H1 (cell line): ENCODE measurements around the gene SPINDOC. TPM values are rescaled to one million over a fixed set of nuclear protein-coding genes. Genes with fewer than 3 reads are reported as not detected.

Source experiments
- CTCF ChIA-PET: fragments of 300-600 bp; sonication (Branson Sonifier 250); formaldehyde crosslinking; loops from one replicate; lab custom pipeline; 2021; ENCODE audit not compliant: partially characterized antibody; lab: Charles Lee
- POLR2A ChIA-PET: fragments of 300-600 bp; sonication (Branson Sonifier 250); formaldehyde crosslinking; loops from one replicate; lab custom pipeline; 2021; ENCODE audit warnings: inconsistent platforms; ENCODE audit not compliant: partially characterized antibody; lab: Charles Lee
- DNase-seq, 2 experiments: peaks; one replicate each; pipeline versions ENCODE4 v3.0.0 to v3.0.0-alpha.2; 2010 to 2022; ENCODE audit warnings: low spot score in 2 of 2, low read depth in 1 of 2, mixed read lengths in 1 of 2
- FAIRE-seq: peaks from 2 replicates; lab custom pipeline; 2011; peaks lifted over from hg19 to GRCh38; lab: Jason Lieb, UNC
- H2AFZ ChIP-seq: 2 replicates; pipeline ENCODE4 v1.8.1; 2012; ENCODE audit warnings: low read length, inconsistent platforms
- H2AK5ac ChIP-seq: 2 replicates; pipeline ENCODE4 v1.6.1; 2013; ENCODE audit warnings: low read depth, low read length
- H2BK120ac ChIP-seq: replicated peaks from 2 replicates; pipeline ENCODE3; 2013; ENCODE audit warnings: low read depth, low read length, inconsistent platforms
- H2BK12ac ChIP-seq: 2 replicates; pipeline ENCODE4 v1.6.1; 2013; ENCODE audit warnings: low read depth, low read length
- H2BK15ac ChIP-seq: 2 replicates; pipeline ENCODE4 v1.6.1; 2013; ENCODE audit warnings: low read length
- H2BK20ac ChIP-seq: 2 replicates; pipeline ENCODE4 v1.6.1; 2013; ENCODE audit warnings: low read length
- H2BK5ac ChIP-seq: 2 replicates; pipeline ENCODE4 v1.6.1; 2013; ENCODE audit warnings: low read depth, low read length
- H3K14ac ChIP-seq: 2 replicates; pipeline ENCODE4 v1.6.1; 2013; ENCODE audit warnings: inconsistent platforms; ENCODE audit not compliant: insufficient read length
- H3K18ac ChIP-seq: 2 replicates; pipeline ENCODE4 v1.6.1; 2013; ENCODE audit warnings: low read length; ENCODE audit errors: extremely low read depth
- H3K23ac ChIP-seq: 2 replicates; pipeline ENCODE4 v1.6.1; 2013; ENCODE audit warnings: inconsistent platforms; ENCODE audit not compliant: insufficient read length
- H3K23me2 ChIP-seq: 2 replicates; pipeline ENCODE4 v1.6.1; 2013; ENCODE audit warnings: low read depth, low read length
- H3K27ac ChIP-seq: 2 replicates; pipeline ENCODE4 v1.6.1; 2011; ENCODE audit warnings: low read depth, low read length, inconsistent platforms
- H3K27me3 ChIP-seq, 4 experiments: replicated peaks in 1 of 4; 1 replicate in 1 of 4; 2 replicates in 3 of 4; pipeline versions ENCODE4 v1.6.1 to v1.8.1; 2011 to 2013; ENCODE audit warnings: low read length in 3 of 4, mild to moderate bottlenecking in 3 of 4, inconsistent platforms in 2 of 4, mixed read lengths in 2 of 4, moderate library complexity in 1 of 4; ENCODE audit not compliant: control insufficient read depth in 3 of 4, insufficient read depth in 3 of 4; ENCODE audit errors: extremely low read depth in 1 of 4
- H3K36me3 ChIP-seq, 4 experiments: 2 replicates each; pipeline versions ENCODE4 v1.6.1 to v1.8.1; 2011 to 2013; ENCODE audit warnings: mild to moderate bottlenecking in 4 of 4, low read length in 3 of 4, moderate library complexity in 2 of 4, control low read depth in 1 of 4, inconsistent platforms in 1 of 4; ENCODE audit not compliant: insufficient read depth in 4 of 4, control insufficient read depth in 2 of 4
- H3K4ac ChIP-seq: replicated peaks from 2 replicates; pipeline ENCODE3; 2013; ENCODE audit warnings: low read length, low read depth, mixed read lengths, inconsistent platforms; ENCODE audit not compliant: insufficient read length
- H3K4me1 ChIP-seq, 4 experiments: replicated peaks in 1 of 4; 1 replicate in 1 of 4; 2 replicates in 3 of 4; pipeline versions ENCODE4 v1.6.1 to v1.8.1; 2011 to 2013; ENCODE audit warnings: low read length in 3 of 4, inconsistent platforms in 2 of 4, mixed read lengths in 1 of 4; ENCODE audit not compliant: insufficient read depth in 4 of 4, control insufficient read depth in 3 of 4
- H3K4me2 ChIP-seq, 2 experiments: 2 replicates each; pipeline versions ENCODE4 v1.6.1 to v1.8.1; 2011 to 2013; ENCODE audit warnings: low read depth in 2 of 2, low read length in 2 of 2, control low read depth in 1 of 2, inconsistent platforms in 1 of 2, mild to moderate bottlenecking in 1 of 2; ENCODE audit not compliant: insufficient read depth in 1 of 2
- H3K4me3 ChIP-seq, 4 experiments: fragments of 200-600, 300-600 bp in 1 of 4; sonication (generic), shearing (Covaris generic), sonication (Bioruptor Twin) in 1 of 4; 2 replicates each; pipeline versions ENCODE4 v1.5.1 to v1.8.1; 2011 to 2016; ENCODE audit warnings: low read length in 4 of 4, low read depth in 3 of 4, control low read depth in 2 of 4, inconsistent platforms in 2 of 4, mild to moderate bottlenecking in 2 of 4, mixed read lengths in 1 of 4, moderate library complexity in 1 of 4; ENCODE audit not compliant: insufficient read depth in 2 of 4; ENCODE audit errors: extremely low read depth in 1 of 4
- H3K56ac ChIP-seq: replicated peaks from 2 replicates; pipeline ENCODE3; 2013; ENCODE audit warnings: low read depth, mild to moderate bottlenecking, mixed read lengths, low read length, inconsistent platforms; ENCODE audit not compliant: insufficient read length
- H3K79me1 ChIP-seq: 2 replicates; pipeline ENCODE4 v1.6.1; 2013; ENCODE audit warnings: low read depth, low read length, control low read depth
- H3K79me2 ChIP-seq, 2 experiments: 2 replicates each; pipeline versions ENCODE4 v1.6.1 to v1.8.1; 2012 to 2013; ENCODE audit warnings: low read length in 2 of 2, mild to moderate bottlenecking in 2 of 2, inconsistent platforms in 1 of 2; ENCODE audit not compliant: insufficient read depth in 2 of 2, control insufficient read depth in 1 of 2
- H3K9ac ChIP-seq, 4 experiments: replicated peaks in 1 of 4; 1 replicate in 1 of 4; 2 replicates in 3 of 4; pipeline versions ENCODE4 v1.6.1 to v1.8.1; 2011 to 2013; ENCODE audit warnings: low read depth in 3 of 4, low read length in 3 of 4, control low read depth in 2 of 4, mild to moderate bottlenecking in 2 of 4, moderate library complexity in 2 of 4, inconsistent platforms in 1 of 4; ENCODE audit errors: extremely low read depth in 1 of 4
- H3K9me3 ChIP-seq, 2 experiments: 2 replicates each; pipeline versions ENCODE4 v1.6.1 to v1.8.1; 2012 to 2013; ENCODE audit warnings: mild to moderate bottlenecking in 2 of 2, moderate library complexity in 2 of 2, control low read depth in 1 of 2, inconsistent platforms in 1 of 2, low read depth in 1 of 2, low read length in 1 of 2, mixed read lengths in 1 of 2; ENCODE audit not compliant: insufficient read depth in 2 of 2
- H4K20me1 ChIP-seq, 2 experiments: replicated peaks in 1 of 2; 2 replicates each; pipeline versions ENCODE3 to v1.8.1; 2011 to 2013; ENCODE audit warnings: inconsistent platforms in 2 of 2, low read length in 2 of 2, mild to moderate bottlenecking in 1 of 2; ENCODE audit not compliant: insufficient read depth in 2 of 2, control insufficient read depth in 1 of 2
- H4K5ac ChIP-seq: 2 replicates; pipeline ENCODE4 v1.6.1; 2013; ENCODE audit warnings: low read length, low read depth, mixed read lengths, inconsistent platforms; ENCODE audit not compliant: insufficient read length
- H4K8ac ChIP-seq: 2 replicates; pipeline ENCODE4 v1.8.0; 2013; ENCODE audit warnings: mild to moderate bottlenecking, moderate library complexity, low read length, inconsistent platforms; ENCODE audit not compliant: insufficient read depth; ENCODE audit errors: extremely low read depth
- H4K91ac ChIP-seq: replicated peaks from 2 replicates; pipeline ENCODE3; 2013; ENCODE audit warnings: low read length, mixed read lengths, inconsistent platforms; ENCODE audit not compliant: insufficient read length
- BACH1 ChIP-seq: IDR thresholded peaks from 2 replicates; pipeline ENCODE4 v1.6.1; 2012; ENCODE audit warnings: low read length, improper control_type of control experiment
- CEBPB ChIP-seq: IDR thresholded peaks from 2 replicates; pipeline ENCODE4 v1.6.1; 2012; ENCODE audit warnings: low read depth, low read length
- CREB1 ChIP-seq: IDR thresholded peaks from 2 replicates; pipeline ENCODE4 v1.6.1; 2012; ENCODE audit warnings: inconsistent platforms
- MAFK ChIP-seq: IDR thresholded peaks from 2 replicates; pipeline ENCODE4 v1.6.1; 2012; ENCODE audit warnings: low read depth, mild to moderate bottlenecking, improper control_type of control experiment, low read length
- RAD21 ChIP-seq, 2 experiments: IDR thresholded peaks in 1 of 2; conservative IDR thresholded peaks in 1 of 2; 2 replicates each; pipeline ENCODE4 v1.6.1; 2011; ENCODE audit warnings: low read depth in 2 of 2, low read length in 2 of 2, improper control_type of control experiment in 1 of 2, inconsistent platforms in 1 of 2, mild to moderate bottlenecking in 1 of 2, moderate library complexity in 1 of 2
- SAP30 ChIP-seq: fragments of 300-600 bp; sonication (generic); IDR thresholded peaks from 2 replicates; pipeline ENCODE4 v1.7.1; 2012; ENCODE audit warnings: low read length, moderate library complexity, mild to moderate bottlenecking, inconsistent platforms; ENCODE audit not compliant: insufficient read depth, insufficient replicate concordance
- SP2 ChIP-seq: IDR thresholded peaks from 2 replicates; pipeline ENCODE4 v1.6.1; 2012; ENCODE audit warnings: mild to moderate bottlenecking, low read length, inconsistent platforms
- TAF7 ChIP-seq: optimal IDR thresholded peaks from 2 replicates; pipeline ENCODE3; 2011; ENCODE audit warnings: low read depth, mild to moderate bottlenecking, inconsistent platforms, low read length, moderate library complexity, borderline replicate concordance
- TBP ChIP-seq: IDR thresholded peaks from 2 replicates; pipeline ENCODE4 v1.6.1; 2011; ENCODE audit warnings: low read depth, low read length, improper control_type of control experiment
- TCF12 ChIP-seq: IDR thresholded peaks from 2 replicates; pipeline ENCODE4 v1.6.1; 2011; ENCODE audit warnings: low read depth, mild to moderate bottlenecking, low read length
- WGBS, 2 experiments: shearing (Covaris generic) in 1 of 2; methylation state at CpG; one replicate each; pipeline versions ENCODE4 v1.1.6 to v1.1.7; 2013 to 2015; ENCODE audit warnings: low lambda C conversion rate in 2 of 2, mixed read lengths in 2 of 2, inconsistent platforms in 1 of 2, low coverage in 1 of 2, missing lambda C conversion rate in 1 of 2; ENCODE audit not compliant: insufficient replicate concordance in 2 of 2, insufficient coverage in 1 of 2, insufficient read length in 1 of 2; ENCODE audit errors: extremely low coverage in 1 of 2, missing lambda C conversion rate in 1 of 2; 5-methylcytosine and 5-hydroxymethylcytosine counted together
- polyA plus RNA-seq, 7 experiments: library from polyadenylated mRNA; depleted of rRNA in 3 of 7; stranded (reverse) in 5 of 7; unstranded in 2 of 7; fragments of >200 nt in 5 of 7; fragments of 200-250 nt in 2 of 7; gene quantifications; 1 replicate in 5 of 7; 2 replicates in 1 of 7; 4 replicates in 1 of 7; pipeline versions ENCODE4 v1.2.1 to v1.2.3, GENCODE V29; 2011 to 2013; ENCODE audit warnings: missing spikeins in 2 of 7, mixed read lengths in 2 of 7
- total RNA-seq: library from RNA; stranded (reverse); fragmentation: NEBNext Ultra II Directional; extraction: Animal tissue kit (Norgen Biotek cat#: 25700); gene quantifications from 2 replicates; pipeline ENCODE4 v1.2.1, GENCODE V29; 2021
- TF ChIP-seq, protein P1 (sequence below), 3 experiments: IDR thresholded peaks; 1 replicate in 2 of 3; 2 replicates in 1 of 3; pipeline versions ENCODE4 v1.5.1 to v1.6.1; 2011; ENCODE audit warnings: low read length in 3 of 3, mild to moderate bottlenecking in 3 of 3, inconsistent platforms in 2 of 3, low read depth in 1 of 3, moderate library complexity in 1 of 3; ENCODE audit not compliant: insufficient read depth in 1 of 3; ENCODE audit errors: control extremely low read depth in 1 of 3

SPINDOC gene
- total and polyA plus RNA-seq, 2 of the 8 experiments (the other 6 are each of a cell fraction or from before 2014, with no cell fraction given) = 78.7 to 99.7 TPM

DNA sequence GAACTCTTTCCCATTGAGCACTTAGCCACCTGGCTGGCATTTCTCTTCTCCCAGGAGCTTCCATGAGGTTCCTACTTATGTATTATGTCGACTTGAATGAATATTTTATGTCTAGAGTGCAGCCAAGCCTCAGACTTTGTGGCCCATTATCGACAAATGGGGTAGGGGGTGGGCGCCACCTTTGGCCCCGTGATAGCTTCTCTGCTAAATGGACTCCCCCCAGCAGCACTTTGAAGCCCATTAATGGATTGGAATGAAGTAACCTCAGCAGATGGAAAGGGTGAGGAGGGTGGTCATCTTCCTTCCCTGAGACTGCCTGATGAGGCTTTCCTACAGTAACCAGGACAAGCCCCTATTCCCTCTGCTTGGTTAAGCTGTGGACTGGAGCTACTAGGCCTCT, 31.6 kb downstream of the SPINDOC start:
- H3K4me2 ChIP-seq = no peak overlapping the region; a peak in 1 of 4 replicates
- FAIRE-seq = no peak
- TF ChIP-seq CEBPB (no peak), TCF12 (no peak), TAF7 (no peak), RAD21 (IDR thresholded peaks at IDR 0.05 in 1 of 2, conservative IDR thresholded peaks at IDR 0.05 in 1 of 2; ENCODE audit: low read depth in 2 of 2, low read length in 2 of 2) (no peak), CREB1 (no peak), TBP (no peak), SP2 (no peak), MAFK (no peak), BACH1 (no peak), SAP30 (no peak)
- TF ChIP-seq, protein P1, sequence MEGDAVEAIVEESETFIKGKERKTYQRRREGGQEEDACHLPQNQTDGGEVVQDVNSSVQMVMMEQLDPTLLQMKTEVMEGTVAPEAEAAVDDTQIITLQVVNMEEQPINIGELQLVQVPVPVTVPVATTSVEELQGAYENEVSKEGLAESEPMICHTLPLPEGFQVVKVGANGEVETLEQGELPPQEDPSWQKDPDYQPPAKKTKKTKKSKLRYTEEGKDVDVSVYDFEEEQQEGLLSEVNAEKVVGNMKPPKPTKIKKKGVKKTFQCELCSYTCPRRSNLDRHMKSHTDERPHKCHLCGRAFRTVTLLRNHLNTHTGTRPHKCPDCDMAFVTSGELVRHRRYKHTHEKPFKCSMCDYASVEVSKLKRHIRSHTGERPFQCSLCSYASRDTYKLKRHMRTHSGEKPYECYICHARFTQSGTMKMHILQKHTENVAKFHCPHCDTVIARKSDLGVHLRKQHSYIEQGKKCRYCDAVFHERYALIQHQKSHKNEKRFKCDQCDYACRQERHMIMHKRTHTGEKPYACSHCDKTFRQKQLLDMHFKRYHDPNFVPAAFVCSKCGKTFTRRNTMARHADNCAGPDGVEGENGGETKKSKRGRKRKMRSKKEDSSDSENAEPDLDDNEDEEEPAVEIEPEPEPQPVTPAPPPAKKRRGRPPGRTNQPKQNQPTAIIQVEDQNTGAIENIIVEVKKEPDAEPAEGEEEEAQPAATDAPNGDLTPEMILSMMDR (IDR thresholded peaks at IDR 0.05; ENCODE audit: control extremely low read depth in 1 of 3, insufficient read depth in 1 of 3, low read depth in 1 of 3, low read length in 3 of 3) = no peak

More for the DNA sequence above, 31.6 kb downstream of the SPINDOC start:
- H2AK5ac ChIP-seq = no peak overlapping the region
- no peak overlapping the region for H3K4ac ChIP-seq
- H2AFZ ChIP-seq = no peak overlapping the region
- H3K4me3 ChIP-seq = no peak overlapping the region
- no peak overlapping the region for H3K23ac ChIP-seq
- no peak overlapping the region for H3K27ac ChIP-seq
- ChIA-PET CTCF (interaction anchor here (0.8 to 4.9 kb wide), 17 partner anchors 11 to 113 kb away, joined by 3 to 19 read pairs (median 4); no protein-coding TSS in a partner anchor), POLR2A (interaction anchor here (0.7 to 6.2 kb wide), 11 partner anchors 13 to 76 kb away, joined by 3 to 30 read pairs (median 3); partner anchors contain the start of genes RCOR2 and ZFTA)
- no peak overlapping the region for H3K56ac ChIP-seq
- H3K27me3 ChIP-seq = no peaks in the 10 kb centered on the region
- peaks cover 30 to 93% of the 10 kb centered on the region in 2 experiments for H3K79me2 ChIP-seq
- H4K5ac ChIP-seq = no peak overlapping the region
- H4K8ac ChIP-seq = no peak overlapping the region
- H2BK5ac ChIP-seq = 0 out of 2 replicates have a peak overlapping the region, but pooled peaks have one; percentile 24
- H4K91ac ChIP-seq = no peak overlapping the region
- H2BK20ac ChIP-seq = no peak overlapping the region
- no peak overlapping the region for H2BK15ac ChIP-seq
- DNase-seq = no peak
- H3K23me2 ChIP-seq = peaks cover 10% of the 10 kb centered on the region
- H4K20me1 ChIP-seq = peaks cover 27 to 30% of the 10 kb centered on the region in 2 experiments
- no peaks in the 10 kb centered on the region for H3K9me3 ChIP-seq
- no peak overlapping the region for H3K14ac ChIP-seq
- no peak overlapping the region for H2BK120ac ChIP-seq
- H2BK12ac ChIP-seq = 0 out of 2 replicates have a peak overlapping the region, but pooled peaks have one; percentile 42
- H3K79me1 ChIP-seq = peaks cover 32% of the 10 kb centered on the region
- no peak overlapping the region for H3K18ac ChIP-seq
- H3K9ac ChIP-seq = no peak overlapping the region
- 85% methylated on average over 4 of the region's 4 CpGs; no CpG with 5 or more reads in 1 of the 2 experiments for WGBS, 2 experiments
- peaks cover 0 to 2% (median 1%) of the 10 kb centered on the region in 4 experiments; a peak in 2 of 8 replicates for H3K36me3 ChIP-seq
- peaks cover 31 to 45% (median 37%) of the 10 kb centered on the region in 4 experiments for H3K4me1 ChIP-seq
